Liver (tissue), 9 donors: ENCODE data around the gene PLCB2. TPM values are rescaled to one million over a fixed set of nuclear protein-coding genes. Genes with fewer than 3 reads are reported as not detected.

Source experiments
- DNase-seq: peaks from one replicate; pipeline ENCODE4 v3.0.0-alpha.2; 2017; ENCODE audit warnings: low spot score
- H3K27ac ChIP-seq, 2 donors: one replicate each; pipeline ENCODE4 v1.7.0; 2013; ENCODE audit warnings: inconsistent platforms in 2 of 2, low read length in 2 of 2, control low read depth in 1 of 2, low read depth in 1 of 2, mild to moderate bottlenecking in 1 of 2
- H3K27me3 ChIP-seq, 4 donors: one replicate each; pipeline versions ENCODE4 v1.6.1 to v1.7.0; 2013; ENCODE audit warnings: low read length in 3 of 4, inconsistent platforms in 1 of 4, mild to moderate bottlenecking in 1 of 4, moderate library complexity in 1 of 4; ENCODE audit not compliant: control insufficient read depth in 4 of 4, insufficient read depth in 4 of 4
- H3K36me3 ChIP-seq, 4 donors: one replicate each; pipeline versions ENCODE4 v1.6.1 to v1.7.0; 2013; ENCODE audit warnings: low read length in 3 of 4, mild to moderate bottlenecking in 3 of 4, low read depth in 1 of 4, moderate library complexity in 1 of 4; ENCODE audit not compliant: control insufficient read depth in 4 of 4, insufficient read depth in 3 of 4
- H3K4me1 ChIP-seq, 4 donors: one replicate each; pipeline versions ENCODE4 v1.6.1 to v1.7.0; 2013; ENCODE audit warnings: low read length in 3 of 4, mild to moderate bottlenecking in 3 of 4, moderate library complexity in 1 of 4; ENCODE audit not compliant: control insufficient read depth in 4 of 4, insufficient read depth in 4 of 4
- H3K4me3 ChIP-seq, 3 donors: one replicate each; pipeline versions ENCODE4 v1.6.1 to v1.7.0; 2013; ENCODE audit warnings: low read length in 3 of 3, control low read depth in 1 of 3, low read depth in 1 of 3, mild to moderate bottlenecking in 1 of 3
- H3K9ac ChIP-seq, 2 donors: one replicate each; pipeline ENCODE4 v1.7.0; 2013; ENCODE audit warnings: low read length in 2 of 2, mild to moderate bottlenecking in 2 of 2, moderate library complexity in 2 of 2, control low read depth in 1 of 2, low read depth in 1 of 2
- H3K9me3 ChIP-seq, 4 donors: one replicate each; pipeline versions ENCODE4 v1.6.1 to v1.7.0; 2013; ENCODE audit warnings: low read length in 3 of 4; ENCODE audit not compliant: control insufficient read depth in 4 of 4
- ATF3 ChIP-seq: IDR thresholded peaks from 2 replicates; pipeline ENCODE4 v1.6.1; 2016; ENCODE audit warnings: antibody characterized with exemption
- CTCF ChIP-seq: fragments of 150-350 bp; IDR thresholded peaks from 2 replicates; pipeline ENCODE4 v1.5.1; 2017; ENCODE audit warnings: improper control_type of control experiment, low read depth, low read length; ENCODE audit not compliant: missing input control
- FOXA1 ChIP-seq: IDR thresholded peaks from 2 replicates; pipeline ENCODE4 v1.6.1; 2016; ENCODE audit warnings: antibody characterized with exemption
- FOXA2 ChIP-seq: IDR thresholded peaks from 2 replicates; pipeline ENCODE4 v1.6.1; 2016; ENCODE audit warnings: antibody characterized with exemption
- GABPA ChIP-seq, 2 donors: IDR thresholded peaks in 1 of 2; conservative IDR thresholded peaks in 1 of 2; 2 replicates each; pipeline ENCODE4 v1.6.1; 2016; ENCODE audit warnings: antibody characterized with exemption in 2 of 2, mild to moderate bottlenecking in 1 of 2, moderate library complexity in 1 of 2
- HNF4A ChIP-seq, 2 donors: conservative IDR thresholded peaks; 2 replicates each; pipeline ENCODE4 v1.6.1; 2016; ENCODE audit warnings: antibody characterized with exemption in 2 of 2, mild to moderate bottlenecking in 2 of 2
- HNF4G ChIP-seq: IDR thresholded peaks from 2 replicates; pipeline ENCODE4 v1.6.1; 2016; ENCODE audit warnings: antibody characterized with exemption
- JUND ChIP-seq, 2 donors: IDR thresholded peaks; 2 replicates each; pipeline ENCODE4 v1.6.1; 2016; ENCODE audit warnings: antibody characterized with exemption in 2 of 2
- MAX ChIP-seq: IDR thresholded peaks from 2 replicates; pipeline ENCODE4 v1.6.1; 2016; ENCODE audit warnings: antibody characterized with exemption
- NR2F2 ChIP-seq: IDR thresholded peaks from 2 replicates; pipeline ENCODE4 v1.6.1; 2016; ENCODE audit warnings: antibody characterized with exemption
- RAD21 ChIP-seq, 2 donors: IDR thresholded peaks; 2 replicates each; pipeline ENCODE4 v1.6.1; 2016; ENCODE audit warnings: antibody characterized with exemption in 2 of 2, mild to moderate bottlenecking in 2 of 2
- RXRA ChIP-seq, 2 donors: IDR thresholded peaks; 2 replicates each; pipeline ENCODE4 v1.6.1; 2017 to 2018; ENCODE audit warnings: antibody characterized with exemption in 2 of 2, mild to moderate bottlenecking in 1 of 2
- YY1 ChIP-seq: IDR thresholded peaks from 2 replicates; pipeline ENCODE4 v1.6.1; 2016; ENCODE audit warnings: antibody characterized with exemption, mild to moderate bottlenecking
- ZBTB33 ChIP-seq: IDR thresholded peaks from 2 replicates; pipeline ENCODE4 v1.6.1; 2016; ENCODE audit warnings: antibody characterized with exemption
- WGBS: extraction: QIAGEN DNeasy Blood & Tissue Kit; methylation state at CpG from one replicate; pipeline ENCODE4 v1.1.7; 2013; 5-methylcytosine and 5-hydroxymethylcytosine counted together
- polyA plus RNA-seq, 2 donors: library from polyadenylated mRNA; stranded (reverse) in 1 of 2; unstranded in 1 of 2; fragments of 200-250 nt in 1 of 2; fragments of >200 nt in 1 of 2; fragmentation: Nextera tagmentation in 1 of 2; extraction: Ambion mirVana in 1 of 2; gene quantifications; one replicate each; pipeline versions ENCODE4 v1.2.1 to v1.2.3, GENCODE V29; 2013 to 2015
- total RNA-seq, 2 donors: library from RNA; depleted of rRNA; stranded (reverse); fragments of >200 nt; gene quantifications; one replicate each; pipeline ENCODE4 v1.2.3, GENCODE V29; 2014
- donor health status: healthy.
- donor health status: healthy.
- donor health status: healthy.
- donor health status: healthy.
- donor health status: healthy.

PLCB2 gene
- total and polyA plus RNA-seq, 4 donors: 2.1 to 13.3 (median 7.6) TPM

GRCh38 chr15:40305281-40305680 lies 2.5 kb downstream of the PLCB2 start:
- H3K27ac ChIP-seq: no peak overlapping the region
- TF ChIP-seq FOXA1: no peak
- H3K9ac ChIP-seq: no peak overlapping the region
- no peak for DNase-seq
- H3K9me3 ChIP-seq: peaks cover 0 to 3% (median 0%) of the 10 kb centered on the region in 4 donors
- no peak overlapping the region for H3K4me3 ChIP-seq
- H3K4me1 ChIP-seq: peaks cover 0 to 7% (median 2%) of the 10 kb centered on the region in 4 donors
- 93% methylated on average over 4 of the region's 4 CpGs for WGBS
- H3K27me3 ChIP-seq: no peaks in the 10 kb centered on the region
- H3K36me3 ChIP-seq: no peaks in the 10 kb centered on the region

- Histone ChIP-seq H3K9ac (no peak overlapping the region), H3K36me3 (no peaks in the 10 kb centered on the region), H3K4me3 (no peak overlapping the region), H3K27me3 (no peaks in the 10 kb centered on the region), H3K9me3 (peaks cover 0 to 4% (median 0%) of the 10 kb centered on the region in 4 donors), H3K27ac (no peak overlapping the region), H3K4me1 (no peaks in the 10 kb centered on the region)
- no peak for TF ChIP-seq GABPA (IDR thresholded peaks at IDR 0.05 in 1 of 2, conservative IDR thresholded peaks at IDR 0.05 in 1 of 2)
- TF ChIP-seq NR2F2: no peak
- DNase-seq: no peak
- 90% methylated on average over 2 of the region's 2 CpGs for WGBS
These were observed 4.2 kb downstream of the PLCB2 start for GRCh38 chr15:40303576-40303975.

- Histone ChIP-seq H3K9me3 (peaks cover 0 to 4% (median 0%) of the 10 kb centered on the region in 4 donors), H3K4me1 (no peaks in the 10 kb centered on the region), H3K36me3 (no peaks in the 10 kb centered on the region), H3K4me3 (no peak overlapping the region), H3K27me3 (no peaks in the 10 kb centered on the region), H3K27ac (no peak overlapping the region), H3K9ac (no peak overlapping the region)
- TF ChIP-seq FOXA2: no peak
- WGBS: 75% methylated on average over 11 of the region's 11 CpGs
- no peak for DNase-seq
These were observed 4.8 kb downstream of the PLCB2 start for GRCh38 chr15:40302981-40303380.

GRCh38 chr15:40302288-40302886 lies 5.3 kb downstream of the PLCB2 start:
- TF ChIP-seq RXRA (IDR thresholded peaks at IDR 0.05): no peak
- TF ChIP-seq ZBTB33: no peak
- no peak for TF ChIP-seq FOXA1
- no peak for TF ChIP-seq JUND (IDR thresholded peaks at IDR 0.05)
- no peak for TF ChIP-seq ATF3
- TF ChIP-seq FOXA2: no peak
- no peak for TF ChIP-seq CTCF
- TF ChIP-seq YY1: no peak
- TF ChIP-seq GABPA (IDR thresholded peaks at IDR 0.05 in 1 of 2, conservative IDR thresholded peaks at IDR 0.05 in 1 of 2): no peak
- TF ChIP-seq HNF4A (conservative IDR thresholded peaks at IDR 0.05): no peak
- no peak for TF ChIP-seq NR2F2
- no peak for TF ChIP-seq RAD21 (IDR thresholded peaks at IDR 0.05)
- no peak for TF ChIP-seq HNF4G
- TF ChIP-seq MAX: no peak
- no peak overlapping the region for H3K4me3 ChIP-seq
- H3K4me1 ChIP-seq: no peaks in the 10 kb centered on the region
- H3K36me3 ChIP-seq: peaks cover 0 to 2% (median 0%) of the 10 kb centered on the region in 4 donors
- H3K27me3 ChIP-seq: no peaks in the 10 kb centered on the region
- H3K27ac ChIP-seq: no peak overlapping the region
- H3K9me3 ChIP-seq: peaks cover 0 to 4% (median 0%) of the 10 kb centered on the region in 4 donors
- WGBS: 89% methylated on average over 19 of the region's 19 CpGs
- no peak overlapping the region for H3K9ac ChIP-seq
- DNase-seq: no peak
